ENCODE data around the gene OSCP1. TPM values are rescaled to one million over a fixed set of nuclear protein-coding genes. Genes with fewer than 3 reads are reported as not detected.

The OSCP1 gene
- total RNA-seq, 1 experiment from 2014 or later = 5.8 TPM

DNA sequence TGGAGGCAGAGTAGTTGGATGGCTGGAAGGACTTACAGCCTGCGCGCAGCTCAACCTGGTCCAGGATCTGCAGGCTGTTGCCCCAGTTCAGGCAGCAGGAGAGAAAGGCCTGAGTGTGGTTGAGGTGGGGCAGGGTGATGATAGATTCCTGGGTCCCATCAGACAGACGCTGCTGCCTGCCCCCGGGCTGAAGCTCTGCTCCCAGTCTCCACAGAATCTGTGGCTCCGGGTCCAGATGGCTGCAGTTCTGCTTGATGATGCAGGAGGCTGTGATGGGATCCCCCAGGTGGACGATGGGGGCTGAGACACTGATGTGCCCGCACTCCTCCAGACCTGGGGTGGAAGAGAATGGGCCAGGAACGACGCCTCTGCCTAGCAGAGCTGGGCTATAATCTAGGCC, 25.1 kb upstream of the OSCP1 start:
- DNase-seq (ENCODE audit: low spot score) = no peak

DNA sequence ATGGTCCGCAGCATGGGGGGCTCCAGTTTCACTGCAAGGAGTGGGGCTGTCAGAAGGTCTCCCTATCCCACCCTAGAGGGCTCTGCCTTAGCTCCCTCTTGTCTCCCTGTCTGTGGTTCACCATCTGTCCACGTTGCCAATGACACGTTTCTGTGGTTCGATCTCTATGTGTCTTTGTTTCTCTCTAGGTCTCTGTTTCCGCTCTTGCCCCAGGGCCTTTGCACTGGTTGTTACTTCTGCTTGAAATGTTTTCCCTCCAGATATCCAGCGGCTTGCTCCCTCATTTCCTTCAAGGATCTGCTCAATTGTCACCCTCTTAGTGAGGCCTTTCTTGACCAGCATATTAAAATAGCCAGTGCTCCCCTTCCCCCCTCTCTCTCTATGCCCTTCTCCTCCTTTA, 22.4 kb upstream of the OSCP1 start:
- DNase-seq (ENCODE audit: low spot score) = no peak

DNA sequence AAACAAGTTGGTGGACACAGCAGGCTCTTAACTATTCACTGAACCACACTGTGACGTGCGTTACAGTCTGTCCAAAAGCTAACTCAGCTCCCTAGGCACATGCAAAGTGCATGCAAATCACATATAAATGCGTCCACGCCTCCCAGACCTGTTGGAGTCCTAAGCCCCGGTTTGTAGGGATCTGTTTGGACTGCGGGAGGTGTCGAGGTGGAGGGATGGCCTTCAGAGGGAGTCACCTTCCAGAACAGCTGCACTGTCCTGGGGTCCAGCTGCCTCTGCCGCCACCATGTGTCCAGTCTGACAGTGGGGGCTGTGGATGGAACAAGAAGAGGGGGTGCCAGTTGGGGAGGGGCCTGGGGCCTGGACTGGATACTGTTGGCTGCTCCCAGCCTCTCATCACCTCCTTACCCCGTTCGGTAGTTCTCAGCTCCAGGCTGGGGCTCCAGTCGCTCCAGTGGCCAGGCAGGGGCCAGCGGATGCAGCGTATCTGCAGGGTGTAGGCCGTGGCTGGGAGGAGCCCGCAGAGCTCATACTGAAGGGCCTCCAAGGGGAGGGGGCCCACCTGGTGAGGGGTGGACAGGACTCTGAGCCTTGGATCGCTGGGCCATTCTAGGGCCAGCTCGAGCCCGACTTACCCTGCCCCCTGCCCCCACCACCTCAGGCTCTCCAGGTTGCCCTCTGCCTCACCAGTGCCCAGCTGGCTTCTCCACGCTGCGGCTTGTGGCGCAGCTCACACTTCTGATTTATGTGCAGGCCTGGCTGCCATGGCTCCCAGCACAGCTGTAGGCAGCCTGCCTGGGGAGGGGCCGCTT, 21.8 kb upstream of the OSCP1 start:
- DNase-seq (ENCODE audit: low spot score) = no peak

DNA sequence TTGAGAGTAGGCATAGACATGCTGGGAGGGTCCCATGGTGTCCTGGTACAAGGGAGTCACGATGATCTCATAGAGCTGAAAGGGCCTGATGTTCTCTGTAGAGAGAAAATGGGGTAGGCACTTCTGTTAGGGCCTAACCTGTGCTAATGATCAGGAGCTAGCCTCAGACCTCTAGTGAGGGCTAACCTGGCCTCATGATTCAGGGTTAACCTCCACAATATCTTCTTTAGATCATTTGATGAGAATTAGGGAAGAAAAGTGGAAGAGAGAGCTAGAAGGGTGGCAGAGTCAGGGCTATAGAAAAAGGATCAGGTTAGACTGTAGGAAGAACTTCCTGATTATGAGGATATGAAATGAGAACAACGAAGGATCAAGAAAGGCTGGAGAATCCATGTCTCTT, 18.9 kb upstream of the OSCP1 start:
- DNase-seq (ENCODE audit: low spot score) = no peak

DNA sequence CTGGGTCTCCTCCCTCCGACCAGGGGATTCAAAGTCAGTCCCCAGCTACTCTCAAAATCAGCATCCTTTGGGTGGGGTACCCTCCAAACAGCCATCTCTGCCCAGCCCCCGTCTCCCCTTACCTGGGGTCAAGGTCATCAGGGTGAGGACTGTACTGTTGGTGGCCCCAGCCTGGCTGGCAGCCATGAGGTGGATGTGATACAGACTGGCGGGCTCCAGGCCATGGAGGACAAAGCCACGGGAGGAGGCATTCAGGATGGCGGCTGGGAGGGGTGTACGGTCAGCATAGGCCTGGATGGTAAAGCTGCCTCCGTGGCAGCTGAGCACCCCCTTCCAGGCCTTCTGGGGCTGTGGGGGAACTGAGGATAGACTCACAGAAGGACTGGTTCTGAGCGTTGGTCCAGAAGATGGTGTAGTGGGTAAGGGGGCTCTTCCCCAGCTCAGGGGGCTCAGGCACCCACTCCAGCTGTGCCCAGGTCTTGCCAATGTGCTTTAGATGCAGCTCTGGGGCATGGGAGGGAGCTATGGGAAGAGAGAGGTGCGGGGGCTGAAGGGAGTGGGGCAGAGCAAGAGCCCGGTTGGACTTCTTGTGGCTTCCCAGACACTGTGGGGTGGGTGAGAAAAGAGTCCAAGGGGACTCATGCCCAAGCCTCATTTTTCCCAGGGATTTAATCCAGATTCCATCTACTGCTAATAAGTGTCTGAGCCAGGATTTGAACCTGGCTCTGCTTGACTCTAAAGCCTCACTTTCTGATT, 17.6 kb upstream of the OSCP1 start:
- no peak for DNase-seq (ENCODE audit: low spot score)

DNA sequence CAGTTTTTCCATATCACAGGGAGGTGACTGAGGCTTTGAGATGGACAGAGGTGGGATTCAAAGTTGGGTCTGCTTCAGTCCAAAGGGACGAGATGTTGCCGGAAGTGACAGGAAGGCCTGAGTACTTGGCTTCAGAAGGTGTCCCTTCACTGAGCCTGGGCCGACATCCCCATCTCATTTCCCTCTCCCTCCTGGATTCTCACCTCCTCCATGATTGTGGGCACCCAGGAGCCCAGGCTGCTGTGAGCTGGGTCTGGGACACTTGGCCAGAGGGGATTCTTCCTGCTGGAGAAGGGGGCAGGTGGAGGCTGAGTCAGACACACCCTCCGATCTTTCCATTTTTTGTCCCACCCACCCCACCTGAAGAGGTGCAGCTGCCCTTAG, 16.8 kb upstream of the OSCP1 start:
- no peak for DNase-seq (ENCODE audit: low spot score)

DNA sequence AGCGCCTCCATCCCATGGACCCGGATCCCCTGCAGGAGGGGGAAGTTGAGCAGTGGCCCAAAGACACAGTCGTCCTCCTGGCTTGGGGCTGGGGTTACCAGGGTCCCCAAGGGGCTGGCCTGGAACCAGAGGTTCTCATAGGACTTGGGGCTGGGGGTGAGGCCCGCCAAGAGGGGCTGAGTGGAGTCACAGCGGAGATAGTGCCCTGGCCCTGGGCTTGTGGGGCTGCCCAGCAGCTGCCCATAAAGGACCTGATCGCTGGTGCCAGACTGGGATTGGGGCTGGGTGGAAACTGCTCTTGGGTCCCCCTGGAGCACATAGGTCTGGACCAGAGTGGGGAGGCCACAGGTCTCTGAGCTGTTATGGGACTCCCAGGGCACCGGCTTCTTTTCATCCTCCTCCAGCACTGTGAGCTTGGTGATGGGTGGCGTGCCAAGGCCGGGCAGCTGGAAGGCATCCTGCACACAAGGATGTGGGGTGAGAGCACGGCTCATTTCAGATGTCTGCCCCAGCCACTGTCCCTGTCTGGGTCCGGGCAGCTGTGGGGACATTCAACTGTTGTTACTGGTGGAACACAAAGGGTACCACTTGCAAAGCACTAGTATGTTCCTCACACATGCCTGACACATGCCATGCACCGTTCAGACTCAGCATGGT, 16.2 kb upstream of the OSCP1 start:
- DNase-seq (ENCODE audit: low spot score) = no peak

DNA sequence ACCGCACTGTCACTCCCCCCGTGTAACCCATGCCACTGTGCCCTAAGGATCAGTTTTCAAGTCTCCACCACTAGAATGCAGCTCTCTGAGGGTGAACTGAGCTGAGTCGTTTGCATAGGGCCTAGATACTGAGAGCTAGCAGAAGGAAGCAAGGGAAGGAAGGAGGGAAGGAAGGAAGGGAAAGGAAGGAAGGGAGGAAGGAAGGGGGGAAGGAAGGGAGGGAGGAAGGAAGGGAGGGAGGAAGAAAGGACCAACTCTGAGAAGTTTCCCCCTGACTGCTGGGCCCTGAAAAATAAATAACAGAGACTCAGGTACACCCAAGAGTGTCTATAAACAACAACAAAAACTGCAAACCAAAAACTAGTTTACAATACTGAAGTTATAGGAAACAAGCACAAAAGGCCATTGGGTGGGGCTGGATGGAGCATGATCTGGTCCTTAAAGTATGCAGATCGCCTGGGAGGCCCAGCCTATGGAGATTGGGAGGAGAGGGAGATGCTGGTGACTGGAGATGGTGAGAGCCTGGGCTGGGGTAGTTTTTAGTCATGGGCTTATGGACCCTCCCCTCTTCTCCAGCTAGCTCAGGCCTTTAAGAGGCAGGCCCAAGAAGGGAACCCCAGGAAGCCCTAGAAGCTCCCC, 15.6 kb upstream of the OSCP1 start:
- no peak for DNase-seq (ENCODE audit: low spot score)

DNA sequence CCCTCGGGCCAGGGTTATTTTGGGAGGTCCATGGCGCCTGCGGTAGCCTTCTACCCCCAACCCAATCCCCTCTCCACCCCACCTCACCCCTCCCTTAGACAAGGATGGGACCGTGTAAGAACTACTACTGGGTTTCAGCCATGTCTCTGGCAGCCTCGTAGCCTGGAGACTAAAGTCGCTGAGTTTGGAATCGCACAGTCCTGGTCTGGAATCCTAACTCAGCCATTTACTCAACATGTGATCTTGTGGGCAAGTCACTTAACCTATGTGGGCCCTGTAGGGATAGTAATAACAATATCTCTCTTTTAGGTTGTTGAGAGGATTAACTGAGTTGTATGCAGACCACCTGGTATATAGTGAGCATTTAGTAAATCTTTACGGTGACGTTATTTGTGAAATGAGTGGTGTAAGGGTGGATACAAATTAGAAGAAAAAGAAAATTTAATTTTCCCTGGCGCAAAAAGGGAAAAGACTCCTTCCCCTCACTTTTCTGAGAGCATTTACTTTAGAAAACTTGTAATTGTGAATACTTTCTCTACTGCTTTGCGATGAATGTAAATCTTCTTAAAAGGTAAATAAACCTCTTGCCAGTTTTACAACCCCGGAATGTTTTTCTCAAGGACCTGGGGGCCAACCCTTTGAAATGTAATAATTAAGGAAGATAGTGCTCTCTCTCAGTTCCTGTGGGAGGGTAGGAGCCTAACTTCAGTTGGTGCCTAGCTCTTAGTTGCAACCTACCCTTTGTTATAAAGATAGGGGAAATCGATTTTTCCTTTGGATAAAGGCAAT, 14.5 kb upstream of the OSCP1 start:
- DNase-seq (ENCODE audit: low spot score) = no peak

DNA sequence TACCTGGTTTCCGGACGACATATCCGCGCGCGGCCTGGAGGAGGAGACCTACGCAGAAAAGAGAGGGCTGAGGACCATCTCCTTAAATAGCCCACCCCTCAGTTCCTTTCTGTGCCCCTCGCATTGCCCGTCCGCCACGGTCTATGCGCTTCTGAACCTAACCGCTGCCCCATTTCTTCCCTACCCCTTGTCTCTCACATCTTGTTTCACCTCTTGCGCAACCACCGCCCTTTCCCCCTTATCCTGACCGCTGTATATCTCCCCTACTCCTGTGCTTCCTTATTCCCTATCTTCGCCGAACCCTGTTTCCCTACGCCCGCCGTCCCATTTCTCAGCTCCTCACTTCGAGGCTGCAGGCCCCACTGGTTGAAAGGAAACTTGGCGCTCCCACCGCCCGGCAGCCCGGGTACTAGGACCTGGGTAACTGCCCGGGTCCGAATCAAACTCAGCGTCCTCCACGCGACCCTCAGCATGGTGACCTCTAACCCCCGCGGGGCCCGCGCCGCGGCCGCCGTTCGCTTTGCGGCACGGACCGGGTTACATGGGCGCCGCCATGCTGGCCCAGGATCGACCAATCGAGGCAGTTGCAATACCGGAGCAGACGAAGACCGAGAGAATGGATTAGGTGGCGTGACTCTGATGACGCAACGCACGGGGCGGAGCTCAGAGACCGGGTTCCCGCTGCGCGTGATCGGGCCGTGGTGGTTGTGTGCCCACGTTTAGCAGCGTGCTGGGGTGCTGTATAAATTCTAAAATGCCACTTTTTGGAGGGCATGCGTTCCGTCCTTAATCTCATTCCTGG, 13.8 kb upstream of the OSCP1 start, which contains the start of gene MRPS15:
Gene MRPS15, minus strand, starts transcription at position 582 of the 802 bp plus-strand sequence. Its CDS starts 109 bp downstream, at position 473.
- peak; percentile 86 for DNase-seq (ENCODE audit: low spot score)

DNA sequence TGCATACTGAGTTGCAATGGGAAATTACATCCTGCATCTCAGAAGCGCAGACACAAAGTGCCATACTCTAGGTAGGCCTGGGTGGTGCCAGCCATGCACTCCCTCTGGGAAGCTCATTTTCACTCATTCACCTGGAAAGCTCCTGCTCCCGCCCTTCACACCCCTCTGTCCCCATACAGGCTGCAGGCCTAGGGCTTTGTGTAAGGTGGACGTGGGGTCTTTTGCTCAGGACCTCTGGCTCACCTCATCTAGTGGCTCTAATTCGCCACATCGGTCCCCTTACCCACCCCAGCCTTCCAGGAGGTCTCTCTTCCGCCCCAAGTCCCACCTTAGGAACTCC, 13.2 kb upstream of the OSCP1 start:
- no peak for DNase-seq (ENCODE audit: low spot score)

DNA sequence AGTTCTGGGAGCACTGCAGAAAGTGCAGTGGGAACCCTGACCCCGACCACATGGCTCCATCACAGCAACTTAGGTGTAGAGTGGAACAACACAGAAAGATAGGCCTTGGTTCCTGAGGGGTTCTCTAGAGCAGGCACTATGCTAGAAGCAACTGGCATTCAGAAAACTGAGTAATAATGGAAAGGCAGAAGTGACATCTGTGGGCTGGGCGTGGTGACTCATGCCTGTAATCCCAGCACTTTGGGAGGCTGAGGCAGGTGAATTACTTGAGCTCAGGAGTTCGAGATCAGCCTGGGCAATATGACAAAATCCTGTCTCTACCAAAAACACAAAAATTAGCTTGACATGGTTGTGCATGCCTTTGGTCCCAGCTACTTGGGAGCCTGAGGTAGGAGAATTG, 8.7 kb upstream of the OSCP1 start:
- no peak for DNase-seq (ENCODE audit: low spot score)

DNA sequence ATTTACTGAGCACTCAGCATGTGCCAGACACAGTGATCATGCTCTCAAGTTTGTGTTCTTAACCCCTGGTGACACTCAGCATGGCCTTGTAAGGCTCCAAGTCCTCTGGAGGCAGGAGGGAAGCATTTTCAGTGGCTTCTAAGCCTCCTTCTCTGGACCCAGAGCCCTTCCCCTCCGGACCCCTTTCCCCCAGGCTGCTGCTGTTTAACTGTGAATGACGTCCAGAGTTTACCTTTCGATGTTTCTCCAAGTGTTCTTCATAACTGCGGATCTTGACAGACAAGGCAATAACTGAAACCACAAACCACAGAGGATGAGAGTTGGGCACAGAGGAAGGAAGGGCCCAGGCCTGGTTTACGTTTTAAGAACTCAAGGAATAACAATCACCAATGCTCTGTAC, 7.4 kb upstream of the OSCP1 start:
- no peak for DNase-seq (ENCODE audit: low spot score)

DNA sequence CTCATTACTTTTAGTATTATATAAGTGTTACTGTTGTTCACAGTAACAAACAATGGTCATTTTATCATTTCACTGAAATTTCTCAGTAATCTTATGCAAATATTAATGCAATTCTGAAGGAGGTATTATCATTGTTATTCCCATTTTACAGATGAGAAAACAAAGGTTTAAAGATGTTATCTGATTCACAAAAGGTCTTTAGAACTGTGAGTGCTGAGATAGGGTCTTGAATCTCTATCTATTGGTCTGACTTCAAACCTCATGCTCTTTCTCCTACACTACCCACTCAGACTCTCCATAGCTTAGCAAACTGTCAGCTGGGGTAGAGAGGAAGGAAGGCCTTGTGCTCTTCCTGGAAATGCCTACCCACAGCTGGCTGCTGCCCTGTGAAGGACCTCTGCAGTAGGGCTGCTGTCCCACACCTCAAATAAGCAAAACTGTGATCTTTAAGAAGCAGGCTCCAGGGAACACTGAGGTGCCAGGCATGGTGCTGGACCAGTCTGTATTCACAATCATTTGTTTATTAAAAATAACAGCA, 6.2 kb upstream of the OSCP1 start:
- no peak for DNase-seq (ENCODE audit: low spot score)

DNA sequence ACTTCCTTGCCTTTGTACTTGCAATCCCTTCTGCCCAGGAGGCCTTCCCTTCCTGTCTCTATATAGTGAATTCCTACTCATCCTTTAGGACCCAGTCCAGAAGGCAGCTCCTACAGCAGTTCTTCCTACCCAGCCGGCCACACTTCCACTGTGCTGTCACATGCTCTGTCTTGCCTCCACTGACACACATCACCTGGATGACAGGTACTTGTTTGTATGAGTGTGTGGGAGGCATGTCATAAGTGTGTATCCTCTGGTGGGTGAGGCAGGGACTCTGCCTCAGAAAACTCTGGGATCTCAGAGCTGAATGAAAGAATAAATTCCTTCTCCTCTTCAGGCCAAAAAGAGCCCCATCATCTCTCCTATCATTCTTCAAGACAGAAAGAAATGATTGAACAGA, 5.1 kb upstream of the OSCP1 start:
- DNase-seq (ENCODE audit: low spot score) = no peak

DNA sequence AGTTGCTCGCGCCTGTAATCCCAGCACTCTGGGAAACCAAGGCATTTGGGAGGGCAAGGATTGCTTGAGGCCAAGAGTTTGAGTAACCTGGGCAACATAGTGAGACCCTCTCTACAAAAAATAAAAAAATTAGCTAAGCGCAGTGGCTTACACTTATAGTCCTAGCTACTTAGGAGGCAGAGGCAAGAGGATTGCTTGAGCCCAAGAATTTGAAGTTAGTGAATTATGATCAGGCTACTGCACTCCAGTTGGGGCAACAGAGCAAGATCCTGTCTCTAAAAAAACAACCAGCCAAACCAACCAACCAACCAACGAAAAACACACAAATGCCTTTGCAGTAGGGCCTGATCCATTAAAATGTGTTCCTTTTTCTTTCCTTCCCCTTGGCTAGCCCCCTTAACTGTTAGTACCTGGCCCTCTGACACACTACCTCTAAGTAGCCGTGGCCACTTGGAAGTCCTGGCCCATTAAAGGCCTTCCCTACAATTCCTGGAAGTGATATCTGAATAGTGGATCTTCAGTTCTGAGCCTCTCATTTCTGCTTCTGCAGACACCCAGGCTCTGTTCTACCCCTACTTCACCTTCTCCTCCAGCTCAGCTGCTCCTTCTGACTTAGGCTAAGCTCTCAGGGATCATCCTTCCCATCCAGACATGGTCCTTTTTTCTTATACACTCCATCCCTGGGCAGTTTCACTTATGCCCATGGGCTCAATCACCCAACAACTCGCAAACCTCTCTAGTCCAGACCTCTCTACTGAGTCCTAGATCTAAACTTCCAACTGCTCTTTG, 3.5 kb upstream of the OSCP1 start:
- no peak for DNase-seq (ENCODE audit: low spot score)

DNA sequence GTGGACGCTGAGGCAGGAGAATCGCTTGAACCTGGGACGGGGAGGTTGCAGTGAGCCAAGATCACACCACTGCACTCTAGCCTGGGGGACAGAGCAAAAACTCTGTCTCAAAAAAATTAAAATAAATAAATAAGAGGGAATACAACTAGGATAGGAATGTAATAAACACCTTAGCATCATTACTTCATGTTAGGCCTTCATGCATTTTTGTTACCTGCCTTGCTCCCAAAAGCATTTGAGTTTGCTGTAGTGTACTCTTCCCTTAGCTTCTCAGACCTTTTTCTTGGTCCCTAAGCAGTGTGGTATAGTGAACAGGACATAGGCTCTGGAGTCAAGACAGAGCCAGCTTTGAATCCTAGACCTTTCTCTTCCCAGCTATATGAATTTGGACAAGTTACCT, 2.8 kb upstream of the OSCP1 start:
- DNase-seq (ENCODE audit: low spot score) = no peak

DNA sequence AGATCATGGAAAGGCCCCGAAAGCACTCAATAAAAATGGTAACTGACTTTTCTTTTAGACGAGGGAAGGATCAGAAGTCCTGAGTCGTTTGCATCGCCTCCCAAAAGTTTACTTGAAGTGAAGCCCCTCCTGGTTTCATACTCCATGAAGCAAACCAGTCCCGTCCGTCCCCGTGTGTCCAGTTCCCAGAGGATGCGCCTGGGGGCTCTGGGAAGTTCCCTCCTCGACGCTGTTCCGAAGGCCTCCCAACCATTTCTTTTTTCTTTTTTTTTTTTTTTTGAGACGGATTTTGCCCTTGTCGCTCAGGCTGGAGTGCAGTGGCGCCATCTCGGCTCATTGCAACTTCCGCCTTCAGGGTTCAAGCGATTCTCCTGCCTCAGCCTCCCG, 661 bp upstream of the OSCP1 start:
- DNase-seq (ENCODE audit: low spot score) = no peak

DNA sequence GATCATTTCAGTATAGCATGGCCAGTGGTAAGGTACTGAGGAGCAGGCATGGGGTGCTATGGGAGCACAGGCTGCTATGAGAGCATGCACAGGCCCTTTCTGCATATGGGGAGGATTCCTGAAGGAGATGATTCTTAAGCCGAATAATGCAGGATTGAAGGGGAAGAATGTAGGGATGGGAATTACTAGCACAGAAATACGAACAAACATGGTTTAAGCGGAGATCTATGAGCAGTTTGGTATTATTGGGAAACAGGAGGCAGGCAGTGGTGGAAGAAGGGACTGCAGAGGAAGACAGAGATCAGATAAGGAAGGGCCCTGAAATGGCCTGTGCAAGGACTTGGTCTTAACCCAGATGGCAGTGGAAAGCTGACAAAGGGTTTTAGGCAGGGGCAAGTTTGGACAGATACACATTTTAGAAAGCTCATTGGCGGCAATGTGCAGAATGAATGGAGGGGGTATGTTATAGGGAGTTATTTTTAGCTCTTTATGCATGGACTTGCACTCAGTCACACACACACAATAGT, 1.7 kb downstream of the OSCP1 start:
- DNase-seq (ENCODE audit: low spot score) = no peak
